Measurements from ENCODE around the gene GAS2L2.
"Not testable (repeated sequence)": the region's sequence is repeated elsewhere in the genome, so short reads cannot be mapped to it uniquely, and the experiment has no call there.

GAS2L2 gene

GRCh38 chr17:35730400-35731005, 22.5 kb downstream of the GAS2L2 start:
- no peak for DNase-seq (ENCODE audit: low read depth in 3 of 3, low spot score in 1 of 3)

DNA sequence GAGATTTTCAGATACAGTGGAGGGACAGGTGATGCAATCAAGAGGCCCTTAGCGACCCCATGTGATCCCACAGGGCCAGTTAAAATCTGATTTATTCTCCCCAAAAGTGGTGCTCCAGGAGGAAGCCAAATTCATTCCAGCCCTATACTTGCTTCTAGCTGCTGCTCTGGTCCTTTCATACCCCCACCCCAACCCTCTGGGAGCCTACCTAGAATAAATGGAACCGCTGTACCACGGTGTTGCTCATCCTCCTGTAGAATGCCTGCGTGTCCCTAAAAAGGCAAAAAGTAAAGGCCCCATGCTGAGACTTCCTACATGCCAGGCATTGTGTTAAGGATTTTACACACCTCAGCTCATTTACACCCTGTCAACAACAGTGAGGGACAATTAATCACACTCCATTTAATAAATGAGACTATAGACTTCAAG, 23.6 kb downstream of the GAS2L2 start:
- DNase-seq (ENCODE audit: low read depth in 3 of 3, low spot score in 1 of 3) = no peak

GRCh38 chr17:35728551-35728950, 24.5 kb downstream of the GAS2L2 start:
- no peak for DNase-seq (ENCODE audit: low read depth in 3 of 3, low spot score in 1 of 3)

DNA sequence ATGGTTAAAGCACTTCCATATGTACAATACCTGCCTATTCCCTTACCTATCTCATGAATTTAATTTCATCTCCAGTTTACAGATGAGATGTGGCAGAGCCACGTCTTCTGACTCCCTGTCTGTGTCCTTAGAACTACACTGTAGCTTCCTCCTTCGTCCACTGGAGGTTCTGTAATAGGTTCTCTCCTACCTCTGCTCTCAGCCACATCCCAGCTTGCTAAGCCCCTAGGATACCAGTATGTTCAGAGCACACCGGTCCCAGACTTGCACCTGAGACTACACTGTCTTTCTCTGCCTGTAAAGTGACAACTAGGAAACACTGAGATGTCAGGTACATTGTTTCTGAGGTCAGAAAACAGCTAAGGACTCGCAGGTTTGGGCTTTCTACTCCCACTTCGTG, 25.4 kb downstream of the GAS2L2 start:
- DNase-seq (ENCODE audit: low read depth in 3 of 3, low spot score in 1 of 3) = no peak

DNA sequence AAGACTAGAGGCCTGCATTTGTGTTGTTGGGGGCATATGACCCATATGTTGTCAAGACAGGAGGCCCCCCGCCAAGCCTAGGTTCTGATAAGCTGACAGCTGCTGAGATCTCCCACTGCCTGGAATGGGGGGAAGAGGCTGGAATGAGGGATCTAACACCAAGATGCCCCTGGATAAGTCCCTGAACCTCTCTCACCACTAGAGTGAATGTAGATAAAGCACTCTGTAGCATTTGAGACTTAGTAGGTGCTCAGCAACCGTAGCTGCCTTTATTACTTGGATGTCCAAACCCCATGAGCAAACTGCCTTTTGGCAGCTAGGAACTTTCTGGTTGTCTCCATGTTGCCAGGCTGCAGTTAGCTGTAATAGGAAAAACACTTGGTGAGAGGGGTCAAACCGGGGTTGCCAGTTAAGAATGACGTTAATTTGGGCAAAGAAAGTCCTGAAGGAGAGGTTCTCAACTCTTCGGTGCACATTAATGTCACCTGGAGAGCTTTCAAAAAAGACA, 26.0 kb downstream of the GAS2L2 start:
- DNase-seq (ENCODE audit: low read depth in 3 of 3, low spot score in 1 of 3) = no peak

- DNase-seq (ENCODE audit: low read depth in 3 of 3, low spot score in 1 of 3) = no peak
Measured at GRCh38 chr17:35726127-35726952, 26.7 kb downstream of the GAS2L2 start.

- DNase-seq (ENCODE audit: low read depth in 3 of 3, low spot score in 1 of 3) = no peak
Measured at GRCh38 chr17:35725802-35726126, 27.3 kb downstream of the GAS2L2 start.

DNA sequence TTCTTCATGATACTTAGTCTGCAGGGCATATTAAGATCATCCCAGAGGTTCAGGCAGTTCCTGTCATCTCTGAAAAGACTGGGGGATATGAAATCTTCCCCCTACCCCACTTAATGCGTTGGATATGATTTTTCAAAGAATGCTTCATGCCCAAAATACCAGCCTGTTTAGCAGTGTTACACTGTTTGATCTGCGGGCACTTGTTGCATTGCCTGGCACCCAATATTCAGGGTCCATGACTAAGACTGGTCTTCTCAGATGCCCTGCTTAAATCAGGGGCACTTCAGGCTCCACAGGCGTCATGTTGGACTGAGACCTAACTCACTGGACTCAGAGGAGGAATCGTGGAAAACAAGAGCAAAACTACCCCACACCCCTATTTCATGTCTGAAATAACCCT, 28.0 kb downstream of the GAS2L2 start:
- no peak for DNase-seq (ENCODE audit: low read depth in 3 of 3, low spot score in 1 of 3)

- no peak for DNase-seq (ENCODE audit: low read depth in 3 of 3, low spot score in 1 of 3)
Measured at GRCh38 chr17:35723735-35724134, 29.3 kb downstream of the GAS2L2 start.

- DNase-seq (ENCODE audit: low read depth in 3 of 3, low spot score in 1 of 3) = no peak
Measured at GRCh38 chr17:35717475-35717874, 35.6 kb downstream of the GAS2L2 start.

- DNase-seq (ENCODE audit: low read depth in 3 of 3, low spot score in 1 of 3) = no peak
Measured at GRCh38 chr17:35716897-35717465, 36.1 kb downstream of the GAS2L2 start.

DNA sequence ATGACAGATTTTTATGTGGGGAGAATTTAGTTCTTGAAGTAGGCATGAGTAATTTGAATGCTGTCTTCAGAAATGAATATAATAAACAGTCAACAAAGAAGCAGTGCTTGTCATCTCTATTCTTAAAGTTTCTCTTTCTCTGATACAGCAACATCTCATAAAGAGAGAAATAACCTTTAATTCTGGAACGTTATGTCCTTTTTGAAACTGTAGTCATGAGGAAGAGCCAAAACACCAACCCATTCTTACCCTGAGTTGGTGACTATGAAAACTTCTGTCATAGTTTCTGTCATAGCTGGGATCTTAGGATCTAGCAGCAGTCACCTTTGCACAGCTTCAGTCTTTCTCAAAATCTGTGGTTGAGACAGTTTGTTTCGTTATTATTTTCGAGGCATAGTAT, 36.9 kb downstream of the GAS2L2 start:
- DNase-seq (ENCODE audit: low read depth in 3 of 3, low spot score in 1 of 3) = no peak

DNA sequence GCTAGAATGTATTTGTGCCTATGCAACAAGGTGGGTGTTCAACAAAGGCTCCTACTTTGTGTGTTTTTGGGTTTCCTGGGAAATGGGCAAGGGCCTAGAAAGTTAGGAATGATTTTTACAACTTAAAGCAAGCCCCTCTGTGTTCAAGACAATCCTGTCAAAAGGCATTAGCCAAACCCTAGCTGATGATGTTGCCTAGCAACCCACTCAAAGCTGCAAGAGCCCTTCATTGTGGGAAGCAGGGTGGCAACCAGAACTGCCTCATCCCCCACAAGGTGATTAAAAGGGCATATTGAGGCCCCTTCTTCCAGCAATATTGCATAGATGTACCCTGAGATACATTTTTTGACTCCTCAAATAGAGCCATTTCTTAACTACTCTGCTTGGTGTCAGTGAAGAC, 37.6 kb downstream of the GAS2L2 start:
- DNase-seq (ENCODE audit: low read depth in 3 of 3, low spot score in 1 of 3) = no peak

GRCh38 chr17:35714988-35715387, 38.1 kb downstream of the GAS2L2 start:
- DNase-seq (ENCODE audit: low read depth in 3 of 3, low spot score in 1 of 3) = no peak

- DNase-seq (ENCODE audit: low read depth in 3 of 3, low spot score in 1 of 3) = no peak
Measured at GRCh38 chr17:35713069-35713728, 39.8 kb downstream of the GAS2L2 start.

DNA sequence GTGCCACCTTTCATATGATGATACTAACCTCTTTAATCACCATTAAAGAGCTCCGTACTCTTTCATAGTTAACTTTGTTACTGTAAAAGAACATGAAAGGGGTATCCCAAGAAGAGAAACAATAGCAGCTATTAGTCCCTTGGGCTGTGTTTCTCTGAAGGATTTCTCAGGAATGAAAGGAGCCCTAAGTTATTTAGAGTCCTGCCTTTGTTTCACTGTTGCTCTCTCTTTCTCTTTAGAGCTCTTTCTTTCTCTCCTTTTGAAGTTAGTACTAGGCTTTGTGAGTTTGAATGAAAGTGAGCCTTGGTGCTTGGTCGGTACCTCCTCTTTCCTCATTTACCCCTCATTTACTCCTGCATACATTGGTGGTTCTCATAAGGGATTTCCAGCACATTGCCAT, 42.1 kb downstream of the GAS2L2 start:
- DNase-seq (ENCODE audit: low read depth in 3 of 3, low spot score in 1 of 3) = no peak

- no peak for DNase-seq (ENCODE audit: low read depth in 3 of 3, low spot score in 1 of 3)
Measured at GRCh38 chr17:35709874-35710273, 43.2 kb downstream of the GAS2L2 start.

GRCh38 chr17:35708951-35709350, 44.1 kb downstream of the GAS2L2 start:
- no peak for DNase-seq (ENCODE audit: low read depth in 3 of 3, low spot score in 1 of 3)

GRCh38 chr17:35708149-35708548, 44.9 kb downstream of the GAS2L2 start:
- no peak for DNase-seq (ENCODE audit: low read depth in 3 of 3, low spot score in 1 of 3)

- no peak for DNase-seq (ENCODE audit: low read depth in 3 of 3, low spot score in 1 of 3)
Measured at GRCh38 chr17:35705705-35706104, 47.3 kb downstream of the GAS2L2 start.

DNA sequence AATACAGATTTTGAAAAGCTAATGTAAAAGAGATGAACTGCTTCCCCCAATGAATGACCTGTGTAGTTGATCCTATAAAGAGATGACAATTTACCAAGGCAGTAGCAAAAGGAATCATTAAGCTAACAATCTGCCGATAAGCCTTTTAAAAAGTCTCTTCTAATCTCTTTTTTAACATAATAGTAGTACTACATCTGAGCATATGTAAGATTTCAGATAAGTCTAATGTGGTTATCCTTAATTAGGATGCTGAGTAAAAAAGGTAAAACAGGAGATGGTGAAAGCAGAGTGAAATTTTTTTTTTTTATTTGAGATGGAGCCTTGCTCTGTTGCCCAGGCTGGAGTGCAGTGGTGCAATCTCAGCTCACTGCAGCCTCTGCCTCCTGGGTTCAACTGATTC, 47.8 kb downstream of the GAS2L2 start:
- no peak for DNase-seq (ENCODE audit: low read depth in 3 of 3, low spot score in 1 of 3)

DNA sequence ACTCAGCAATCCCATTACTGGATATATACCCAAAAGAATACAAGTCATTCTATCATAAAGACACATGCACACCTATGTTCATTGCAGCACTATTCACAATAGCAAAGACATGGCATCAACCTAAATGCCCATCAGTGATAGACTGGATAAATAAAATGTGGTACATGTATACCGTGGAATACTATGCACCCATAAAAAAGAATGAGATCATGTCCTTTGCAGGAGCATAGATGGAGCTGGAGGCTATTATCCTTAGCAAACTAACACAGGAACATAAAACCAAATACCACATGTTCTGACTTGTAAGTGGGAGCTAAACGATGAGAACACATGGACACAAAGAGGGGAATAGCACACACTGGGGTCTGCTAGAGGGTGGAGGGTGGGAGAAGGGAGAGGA, 49.7 kb downstream of the GAS2L2 start:
- not testable (repeated sequence) for DNase-seq (ENCODE audit: low read depth in 3 of 3, low spot score in 1 of 3)
